NCI-H2029 treated with DMSO at 0.1 percent for 48 hours (cell line): Measurements from ENCODE around the gene IQCE.
A peak's percentile ranks its signal among the peaks of the same experiment; 100 is the strongest.
"Not testable (repeated sequence)": the region's sequence is repeated elsewhere in the genome, so short reads cannot be mapped to it uniquely, and the experiment has no call there.

Source experiments
- DNase-seq: peaks from one replicate; lab custom pipeline; 2025; lab: John Stamatoyannopoulos, UW

The IQCE gene

DNA sequence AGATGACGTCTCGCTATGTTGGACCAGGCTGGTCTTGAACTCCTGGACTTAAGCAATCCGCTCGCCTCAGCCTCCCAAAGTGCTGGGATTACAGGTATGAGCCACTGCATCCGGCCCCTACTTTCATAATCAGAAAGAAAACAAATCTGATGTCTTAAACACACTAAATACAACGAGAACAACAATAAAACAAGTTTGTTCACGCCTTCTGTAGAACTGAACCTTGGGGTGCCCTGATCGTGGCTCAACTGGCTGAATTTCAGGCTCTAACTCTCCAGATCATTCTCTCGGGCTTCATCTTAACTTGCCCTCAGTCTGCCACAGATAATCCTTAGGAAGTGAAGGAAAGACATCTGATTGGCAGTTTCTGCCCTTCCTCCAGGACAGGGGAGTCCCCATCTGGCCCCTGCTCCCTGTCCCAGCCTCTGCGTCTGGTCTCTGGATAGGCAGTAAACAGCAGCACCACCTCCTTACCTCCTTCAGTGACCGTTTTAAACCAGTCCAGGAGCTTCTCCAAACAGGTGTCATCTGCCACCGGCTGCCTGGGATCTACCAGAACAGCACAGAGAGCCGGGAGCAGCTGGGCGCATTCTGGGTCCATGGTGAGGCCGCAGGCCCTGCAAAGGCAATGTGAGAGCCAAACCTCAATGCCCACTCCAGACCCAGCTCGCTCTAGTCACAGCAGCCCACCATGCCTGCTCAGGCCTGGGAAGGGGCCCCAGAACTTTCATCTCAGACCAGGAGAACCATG is 4.8 kb upstream of the IQCE start:
- no peak for DNase-seq

DNA sequence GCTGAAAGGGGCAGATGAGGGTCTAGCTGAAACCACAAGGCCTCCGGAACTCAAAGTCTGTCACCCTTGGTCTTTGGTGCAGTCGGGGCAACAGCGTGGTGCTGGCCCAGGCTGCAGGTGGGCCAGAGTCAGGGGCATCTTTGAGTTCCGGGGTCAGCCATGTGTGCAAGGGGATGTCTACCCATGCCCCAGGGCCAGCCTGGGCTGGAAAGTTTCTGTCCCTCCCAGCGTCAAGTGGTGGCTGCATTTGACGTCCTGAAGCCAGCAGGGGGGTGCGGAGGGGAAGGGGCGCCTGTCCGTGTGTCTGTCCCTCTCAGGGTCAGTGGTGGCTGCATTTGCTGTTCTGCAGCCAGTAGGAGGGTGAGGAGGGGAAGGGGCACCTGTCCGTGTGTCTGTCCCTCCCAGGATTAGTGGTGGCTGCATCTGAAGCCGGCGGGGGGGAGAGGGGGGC is 4.1 kb upstream of the IQCE start:
- DNase-seq, result no peak

GRCh38 chr7:2555121-2556052 is 3.4 kb upstream of the IQCE start, which contains the start of gene BRAT1:
TSS of gene BRAT1 (minus strand) at chr7:2555524. CDS start at chr7:2554431, 1,093 bp downstream.
- DNase-seq, result peak; percentile 72

DNA sequence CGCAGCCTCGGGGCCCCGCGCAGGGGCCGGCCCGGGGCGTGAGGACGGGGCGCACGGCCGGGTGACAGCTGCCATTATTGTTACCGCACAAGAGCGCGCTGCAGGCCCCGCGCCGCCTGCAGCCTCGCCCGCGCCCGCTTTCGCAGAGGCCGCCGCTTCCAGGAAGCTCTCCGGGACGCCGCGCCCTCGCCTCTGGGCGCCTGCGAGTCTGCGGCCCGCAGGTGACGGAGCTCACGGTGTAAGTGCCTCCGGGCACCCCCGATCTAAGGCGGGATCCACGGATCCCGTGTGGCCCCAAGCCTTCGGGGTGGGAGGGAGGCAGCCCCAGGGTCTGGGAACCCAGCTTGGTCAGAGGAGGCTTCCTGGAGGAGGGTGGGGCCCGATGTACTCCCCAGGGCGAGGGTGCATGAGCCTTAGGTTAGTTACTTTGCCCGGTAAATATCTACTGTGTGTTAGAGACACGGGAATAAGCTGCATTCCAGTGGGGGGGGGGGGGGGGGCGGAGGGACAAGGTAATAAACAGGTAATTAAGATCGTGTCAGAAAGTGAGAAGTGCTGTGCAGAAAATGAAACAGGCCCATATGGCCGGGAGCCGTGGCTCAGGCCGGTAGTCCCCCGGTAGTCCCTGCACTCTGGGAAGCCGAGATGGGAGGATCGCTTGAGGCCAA is 638 bp downstream of the IQCE start:
- DNase-seq, result no peak

DNA sequence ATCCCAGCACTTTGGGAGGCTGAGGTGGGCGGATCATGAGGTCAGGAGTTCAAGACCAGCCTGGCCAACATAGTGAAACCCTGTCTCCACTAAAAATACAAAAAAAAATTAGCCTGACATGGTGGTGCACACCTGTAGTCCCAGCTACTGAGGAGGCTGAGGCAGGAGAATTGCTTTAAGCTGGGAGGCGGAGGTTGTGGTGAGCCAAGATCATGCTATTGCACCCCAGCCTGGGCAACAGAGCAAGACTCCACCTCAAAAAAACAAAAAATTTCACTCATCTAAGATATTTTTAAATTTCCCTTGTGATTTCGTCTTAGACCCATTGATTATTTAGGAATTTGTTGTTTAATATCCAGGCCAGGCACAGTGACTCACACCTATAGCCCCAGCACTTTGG is 5.2 kb downstream of the IQCE start:
- not testable (repeated sequence) for DNase-seq

DNA sequence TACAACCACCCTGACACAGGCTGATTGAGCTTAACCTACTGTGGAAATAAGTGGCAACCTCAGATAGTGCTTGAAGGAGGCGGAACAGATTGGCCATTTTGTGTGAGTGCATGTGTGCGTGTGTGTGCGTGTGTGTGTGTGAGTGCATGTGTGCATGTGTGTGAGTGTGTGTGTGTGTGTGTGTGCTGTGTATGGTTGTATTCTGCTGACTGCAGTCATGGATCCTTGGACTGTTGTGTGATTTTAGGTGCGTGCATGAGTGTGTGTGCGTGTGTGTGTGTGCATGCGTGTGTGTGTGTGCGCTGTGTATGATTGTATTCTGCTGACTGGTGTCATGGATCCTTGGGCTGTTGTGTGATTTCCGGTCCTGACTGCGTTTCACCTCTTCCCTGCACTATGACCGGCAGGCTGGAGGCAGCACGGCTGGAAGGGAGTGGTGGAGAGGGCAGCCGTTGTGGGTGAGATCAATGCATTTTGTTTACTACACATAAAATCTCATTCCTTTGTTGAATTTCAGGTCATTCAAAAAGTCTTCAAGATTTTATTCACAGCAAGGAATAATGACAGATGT is 6.3 kb downstream of the IQCE start:
- no peak for DNase-seq

- DNase-seq, result no peak
Observed at GRCh38 chr7:2566348-2566889, 7.6 kb downstream of the IQCE start.

DNA sequence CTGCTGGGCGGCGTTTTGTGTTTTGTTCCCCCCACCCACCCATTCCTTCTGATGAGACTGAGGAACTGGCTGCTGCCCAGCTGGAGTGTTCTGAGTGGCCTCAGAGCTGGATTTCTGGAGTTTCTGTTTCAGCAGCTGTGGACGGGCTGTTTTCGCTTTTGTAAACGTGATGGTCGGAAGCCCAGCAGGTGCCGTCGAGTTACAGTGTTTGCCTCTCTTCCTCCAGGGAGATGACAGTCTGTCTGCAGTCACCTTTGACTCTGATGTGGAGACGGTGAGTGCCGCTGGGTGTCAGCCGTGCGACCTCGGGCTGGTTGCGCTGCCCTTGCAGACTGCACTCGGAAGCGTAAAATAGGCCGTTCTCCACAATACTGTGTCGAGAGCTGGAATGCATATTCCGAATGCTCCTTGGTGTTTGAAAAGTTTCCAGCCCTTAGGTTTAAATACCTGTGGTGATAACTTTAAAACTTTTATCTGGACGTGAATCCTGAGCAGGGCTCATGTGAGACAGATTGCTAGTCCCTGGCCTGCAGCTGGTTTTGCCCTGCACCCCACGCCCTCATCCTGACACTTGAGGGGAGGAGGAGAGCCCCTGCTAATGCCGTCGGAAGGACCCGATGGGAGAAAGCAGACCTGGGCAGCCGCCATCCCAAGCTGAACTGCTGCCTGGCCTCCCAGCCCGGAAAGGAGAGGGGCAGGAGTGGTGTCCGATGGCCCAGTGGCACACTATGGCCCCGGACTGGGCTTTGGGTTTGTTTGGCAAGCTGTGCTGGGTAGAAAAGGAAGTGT is 8.3 kb downstream of the IQCE start:
- DNase-seq, result no peak

DNA sequence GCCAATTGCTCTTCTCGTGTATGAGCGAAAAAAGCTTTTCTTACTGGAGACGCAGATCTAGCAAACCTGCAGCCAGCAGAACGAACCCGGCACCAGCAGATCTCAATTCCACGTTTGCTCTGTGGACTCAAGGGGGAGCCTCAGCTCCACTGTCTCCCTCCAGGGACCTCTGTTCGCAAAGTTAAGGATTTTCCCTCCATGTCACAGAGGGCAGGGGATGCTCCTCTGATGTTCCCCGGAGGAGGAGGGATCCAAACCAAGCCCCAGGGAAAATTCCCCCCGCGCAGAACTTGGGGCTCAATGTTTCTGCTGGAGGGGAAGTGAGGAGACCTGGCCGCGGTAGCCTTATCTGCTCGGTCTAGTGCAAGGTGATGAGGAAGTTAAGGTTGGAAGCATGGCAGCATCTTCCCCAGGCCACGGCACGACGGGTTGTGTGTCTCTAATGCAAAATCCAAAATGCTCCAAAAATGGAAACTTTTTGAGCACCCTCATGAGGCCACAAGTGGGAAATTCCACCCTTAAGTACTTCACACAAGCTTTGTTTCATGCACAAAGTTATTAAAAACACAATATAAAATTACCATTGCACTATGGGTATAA is 9.0 kb downstream of the IQCE start:
- DNase-seq, result no peak

GRCh38 chr7:2568521-2569223 is 9.9 kb downstream of the IQCE start:
- DNase-seq, result no peak

- DNase-seq, result no peak
Observed at GRCh38 chr7:2569421-2569820, 10.6 kb downstream of the IQCE start.

DNA sequence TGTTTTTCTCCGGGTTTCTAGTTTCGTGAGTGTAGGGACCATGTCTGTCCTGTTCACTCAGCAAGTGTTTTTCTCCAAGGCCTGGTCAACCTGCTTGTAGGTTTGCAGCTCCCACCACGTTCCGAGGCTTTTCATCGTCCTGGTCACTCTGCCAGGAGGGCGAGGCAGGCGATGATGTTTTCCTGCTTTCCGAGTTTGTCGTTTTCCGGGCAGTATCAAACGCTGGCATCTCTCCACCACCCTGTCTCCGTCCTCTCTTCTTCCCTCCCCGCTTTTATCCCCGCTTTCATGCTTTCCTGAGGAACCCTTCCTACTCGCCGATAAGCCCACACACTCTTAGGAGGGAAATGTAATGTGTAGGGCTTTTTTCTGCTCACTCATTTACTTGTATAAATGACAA is 11.2 kb downstream of the IQCE start:
- DNase-seq, result no peak

DNA sequence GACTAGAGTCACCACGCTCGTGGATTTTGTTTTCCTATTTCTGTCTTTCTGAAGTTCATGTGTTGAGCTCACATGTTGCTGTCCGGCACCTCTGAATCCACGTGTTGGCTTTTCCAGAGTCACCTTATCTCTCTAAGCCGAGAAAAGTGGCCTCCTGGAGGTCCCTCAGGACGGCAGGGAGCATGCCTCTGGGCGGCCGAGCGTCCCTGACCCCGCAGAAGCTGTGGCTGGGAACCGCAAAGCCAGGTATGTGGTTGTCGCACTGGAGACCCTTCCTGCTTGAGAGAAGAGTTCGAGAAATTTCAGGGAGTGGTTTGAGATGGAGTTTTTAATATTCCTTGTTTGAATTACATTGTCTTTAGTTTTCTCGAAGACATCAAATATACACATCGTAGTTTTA is 12.6 kb downstream of the IQCE start:
- DNase-seq, result no peak

GRCh38 chr7:2572101-2572842 is 13.5 kb downstream of the IQCE start:
- no peak for DNase-seq

- DNase-seq, result no peak
Observed at GRCh38 chr7:2573761-2574160, 15.0 kb downstream of the IQCE start.

DNA sequence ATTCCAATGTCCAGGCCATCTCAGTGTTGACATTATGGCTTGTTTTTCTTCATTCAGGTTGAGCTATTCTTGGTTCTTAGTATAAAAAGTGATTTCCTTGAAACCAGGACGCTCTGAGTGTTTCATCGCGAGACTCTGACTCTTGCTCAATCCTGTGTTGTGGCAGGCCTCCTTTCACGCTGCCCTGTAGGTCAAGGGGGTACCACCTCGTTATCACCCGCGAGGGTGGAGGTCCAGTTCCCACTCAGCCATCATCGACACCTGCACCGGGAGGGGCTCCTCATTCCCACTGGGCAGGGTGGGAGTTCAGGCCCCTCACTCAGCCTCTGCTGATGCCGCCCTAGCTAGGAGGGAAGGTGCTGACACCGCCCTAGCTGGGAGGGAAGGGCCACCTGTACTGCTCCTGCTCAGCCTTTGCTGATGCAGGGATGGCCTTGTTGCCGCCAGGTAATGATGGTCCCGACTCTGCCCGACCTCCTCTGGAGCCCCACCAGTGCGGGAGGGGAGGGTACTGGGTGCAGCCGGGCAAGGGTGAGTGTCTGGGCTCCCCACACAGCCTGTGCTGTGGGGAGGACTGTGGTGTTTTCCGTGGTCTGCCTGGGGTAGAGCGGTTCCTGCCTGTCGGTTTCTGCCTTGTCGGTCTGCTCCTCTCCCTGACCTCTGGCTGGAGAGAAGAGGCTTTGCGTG is 16.4 kb downstream of the IQCE start:
- DNase-seq, result no peak

DNA sequence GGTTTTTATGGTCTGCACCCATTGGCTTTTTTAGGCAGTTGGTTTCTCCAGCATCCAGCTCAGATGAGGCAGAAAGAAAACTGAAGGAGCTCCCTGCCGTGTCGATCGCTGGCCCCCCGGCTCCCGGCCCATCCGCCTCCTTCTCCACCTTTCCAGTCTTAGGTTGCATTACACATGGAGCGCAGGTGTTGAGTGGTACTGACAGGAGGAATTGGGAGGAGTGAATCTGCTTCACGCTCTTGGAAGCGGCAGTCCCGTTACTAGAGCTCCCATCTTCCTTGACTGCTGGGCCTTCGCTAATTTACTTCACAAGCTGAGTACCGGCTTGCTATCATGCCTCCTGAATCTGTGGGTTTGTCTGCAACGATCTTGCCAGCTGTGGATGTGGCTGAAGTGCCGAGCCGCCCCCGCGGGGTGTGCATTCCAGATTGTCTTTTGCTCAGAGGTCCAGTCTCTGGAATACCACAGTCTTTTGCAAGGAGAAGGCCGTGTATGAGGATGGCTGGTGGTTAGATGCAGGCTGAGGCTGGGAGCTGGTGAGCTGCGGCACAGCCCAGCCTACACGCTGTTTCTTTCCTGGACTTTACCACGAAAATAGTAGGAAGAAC is 17.1 kb downstream of the IQCE start:
- DNase-seq, result no peak
